ENCODE data around the gene ZNF439.
"Not testable (repeated sequence)": the region's sequence is repeated elsewhere in the genome, so short reads cannot be mapped to it uniquely, and the experiment has no call there.

ZNF439 gene

GRCh38 chr19:11887611-11888531, 39.3 kb downstream of the ZNF439 start, which contains the start of gene ZNF69:
Gene ZNF69 (plus strand): TSS chr19:11887782. CDS start chr19:11887924, 142 bp downstream.
- peak; percentile 73 for DNase-seq (ENCODE audit: extremely low spot score)
- ChIA-PET POLR2A (no interaction called here), CTCF (interaction anchor here (0.9 to 1.8 kb wide), 3 partner anchors 9 to 172 kb away, joined by 3 to 4 read pairs (median 4); partner anchors contain the start of gene ZNF491)
- TF ChIP-seq, protein P1, sequence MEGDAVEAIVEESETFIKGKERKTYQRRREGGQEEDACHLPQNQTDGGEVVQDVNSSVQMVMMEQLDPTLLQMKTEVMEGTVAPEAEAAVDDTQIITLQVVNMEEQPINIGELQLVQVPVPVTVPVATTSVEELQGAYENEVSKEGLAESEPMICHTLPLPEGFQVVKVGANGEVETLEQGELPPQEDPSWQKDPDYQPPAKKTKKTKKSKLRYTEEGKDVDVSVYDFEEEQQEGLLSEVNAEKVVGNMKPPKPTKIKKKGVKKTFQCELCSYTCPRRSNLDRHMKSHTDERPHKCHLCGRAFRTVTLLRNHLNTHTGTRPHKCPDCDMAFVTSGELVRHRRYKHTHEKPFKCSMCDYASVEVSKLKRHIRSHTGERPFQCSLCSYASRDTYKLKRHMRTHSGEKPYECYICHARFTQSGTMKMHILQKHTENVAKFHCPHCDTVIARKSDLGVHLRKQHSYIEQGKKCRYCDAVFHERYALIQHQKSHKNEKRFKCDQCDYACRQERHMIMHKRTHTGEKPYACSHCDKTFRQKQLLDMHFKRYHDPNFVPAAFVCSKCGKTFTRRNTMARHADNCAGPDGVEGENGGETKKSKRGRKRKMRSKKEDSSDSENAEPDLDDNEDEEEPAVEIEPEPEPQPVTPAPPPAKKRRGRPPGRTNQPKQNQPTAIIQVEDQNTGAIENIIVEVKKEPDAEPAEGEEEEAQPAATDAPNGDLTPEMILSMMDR (IDR thresholded peaks at IDR 0.05; ENCODE audit: control extremely low read depth, extremely low read depth, low read depth, missing control alignments), result peak; percentile 25

DNA sequence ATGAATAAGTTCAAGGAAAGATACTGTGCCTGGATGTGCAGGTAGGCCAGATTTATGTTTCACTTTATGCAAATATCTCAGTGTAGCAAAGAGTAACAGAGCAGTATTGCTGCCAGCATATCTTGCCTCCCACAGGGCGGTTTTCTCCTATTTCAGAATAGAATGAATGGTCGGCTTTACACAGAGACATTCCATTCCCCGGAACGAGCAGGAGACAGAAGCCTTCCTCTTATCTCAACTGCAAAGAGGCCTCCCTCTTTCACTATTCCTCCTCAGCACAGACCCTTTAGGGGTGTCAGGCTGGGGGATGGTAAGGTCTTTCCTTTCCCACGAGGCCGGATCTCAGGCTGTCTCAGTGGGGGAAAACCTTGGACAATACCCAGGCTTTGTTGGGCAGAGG, 41.4 kb downstream of the ZNF439 start:
- DNase-seq (ENCODE audit: extremely low spot score); CTCF ChIA-PET: not testable (repeated sequence)

GRCh38 chr19:11890634-11891033, 42.1 kb downstream of the ZNF439 start:
- ChIA-PET POLR2A (no interaction called here), CTCF (interaction anchor here (1.0 to 1.9 kb wide), 2 partner anchors 11 to 16 kb away, joined by 3 to 4 read pairs; no protein-coding TSS in a partner anchor)
- no peak for DNase-seq (ENCODE audit: extremely low spot score)
- TF ChIP-seq, protein P1 (IDR thresholded peaks at IDR 0.05; ENCODE audit: control extremely low read depth, extremely low read depth, low read depth, missing control alignments), result no peak

More for the DNA sequence above, 41.4 kb downstream of the ZNF439 start:
- POLR2A ChIA-PET, result not testable (repeated sequence)

GRCh38 chr19:11894851-11895250, 46.3 kb downstream of the ZNF439 start:
- DNase-seq (ENCODE audit: extremely low spot score), result no peak
- POLR2A ChIA-PET, result no interaction called here
- CTCF ChIA-PET, result no interaction called here
- TF ChIP-seq, protein P1 (IDR thresholded peaks at IDR 0.05; ENCODE audit: control extremely low read depth, extremely low read depth, low read depth, missing control alignments), result no peak

GRCh38 chr19:11902228-11902627, 53.7 kb downstream of the ZNF439 start:
- TF ChIP-seq, protein P1 (IDR thresholded peaks at IDR 0.05; ENCODE audit: control extremely low read depth, extremely low read depth, low read depth, missing control alignments), result no peak
- ChIA-PET CTCF (no interaction called here), POLR2A (no interaction called here)
- DNase-seq (ENCODE audit: extremely low spot score), result no peak

DNA sequence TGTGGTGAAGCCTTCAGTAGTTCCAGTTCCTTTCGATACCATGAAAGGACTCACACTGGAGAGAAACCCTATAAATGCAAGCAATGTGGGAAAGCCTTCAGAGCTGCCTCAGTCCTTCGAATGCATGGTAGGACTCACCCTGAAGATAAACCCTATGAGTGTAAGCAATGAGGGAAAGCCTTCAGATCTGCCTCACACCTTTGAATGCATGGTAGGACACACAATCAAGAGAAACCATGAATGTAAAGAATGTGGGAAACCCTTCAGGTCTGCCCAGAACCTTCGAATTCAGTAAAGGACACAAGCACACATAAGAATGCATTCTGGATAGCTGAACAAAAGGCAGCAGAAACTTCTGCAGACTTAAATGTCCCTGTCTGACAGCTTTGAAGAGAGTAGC, 57.4 kb downstream of the ZNF439 start:
- CTCF ChIA-PET, result interaction anchor here (1.0 kb wide), 1 partner anchor 15 kb away, joined by 3 read pairs; no protein-coding TSS in a partner anchor
- TF ChIP-seq, protein P1 (IDR thresholded peaks at IDR 0.05; ENCODE audit: control extremely low read depth, extremely low read depth, low read depth, missing control alignments), result no peak
- DNase-seq (ENCODE audit: extremely low spot score), result no peak
- POLR2A ChIA-PET, result no interaction called here

- CTCF ChIA-PET, result interaction anchor here (1.3 kb wide), 1 partner anchor 12 kb away, joined by 4 read pairs; no protein-coding TSS in a partner anchor
- POLR2A ChIA-PET; DNase-seq (ENCODE audit: extremely low spot score): not testable (repeated sequence)
These were observed 63.4 kb downstream of the ZNF439 start for GRCh38 chr19:11911937-11912336.

DNA sequence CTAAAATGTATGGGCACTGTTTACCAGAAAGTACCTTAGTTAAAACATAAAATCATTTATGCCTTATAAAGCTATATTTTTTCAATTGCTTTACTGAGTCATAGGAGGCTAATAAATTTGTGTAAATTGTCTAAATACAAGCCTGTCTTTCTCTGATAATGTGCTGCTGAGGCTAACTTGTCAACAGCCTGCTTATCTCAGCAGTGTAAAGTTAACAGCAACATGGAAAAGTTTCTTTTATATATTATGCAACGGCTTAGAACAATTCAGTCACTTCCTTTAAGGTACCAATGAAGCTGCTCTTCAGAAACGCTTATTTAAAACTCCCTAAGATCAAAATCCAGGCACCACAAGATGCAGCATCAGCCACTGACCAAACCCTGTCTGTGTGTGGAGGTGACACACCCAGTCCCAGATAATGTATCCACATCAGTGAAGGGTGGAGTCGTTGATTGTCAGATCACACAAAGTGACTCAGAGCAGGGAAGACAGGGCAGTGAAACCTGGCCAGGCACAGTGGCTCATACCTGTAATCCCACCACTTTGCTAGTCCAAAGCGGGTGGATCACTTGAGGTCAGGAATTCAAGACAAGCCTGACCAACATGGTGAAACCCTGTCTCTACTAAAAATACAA, 66.0 kb downstream of the ZNF439 start:
- POLR2A ChIA-PET, result not testable (repeated sequence)
- CTCF ChIA-PET, result interaction anchor here (1.9 kb wide), 1 partner anchor 9 kb away, joined by 7 read pairs; no protein-coding TSS in a partner anchor

More for the DNA sequence above, 66.0 kb downstream of the ZNF439 start:
- DNase-seq (ENCODE audit: extremely low spot score), result not testable (repeated sequence)

Measured in GM10248 (cell line).